ENCODE results near the gene IFI27.
A peak's percentile ranks its signal among the peaks of the same experiment; 100 is the strongest.
"Not testable (repeated sequence)": the region's sequence is repeated elsewhere in the genome, so short reads cannot be mapped to it uniquely, and the experiment has no call there.

IFI27 gene

GRCh38 chr14:94110552-94111181 is at the start of gene IFI27:
TSS of gene IFI27 (plus strand) at chr14:94110736.
- no peak for DNase-seq (ENCODE audit: low spot score)

DNA sequence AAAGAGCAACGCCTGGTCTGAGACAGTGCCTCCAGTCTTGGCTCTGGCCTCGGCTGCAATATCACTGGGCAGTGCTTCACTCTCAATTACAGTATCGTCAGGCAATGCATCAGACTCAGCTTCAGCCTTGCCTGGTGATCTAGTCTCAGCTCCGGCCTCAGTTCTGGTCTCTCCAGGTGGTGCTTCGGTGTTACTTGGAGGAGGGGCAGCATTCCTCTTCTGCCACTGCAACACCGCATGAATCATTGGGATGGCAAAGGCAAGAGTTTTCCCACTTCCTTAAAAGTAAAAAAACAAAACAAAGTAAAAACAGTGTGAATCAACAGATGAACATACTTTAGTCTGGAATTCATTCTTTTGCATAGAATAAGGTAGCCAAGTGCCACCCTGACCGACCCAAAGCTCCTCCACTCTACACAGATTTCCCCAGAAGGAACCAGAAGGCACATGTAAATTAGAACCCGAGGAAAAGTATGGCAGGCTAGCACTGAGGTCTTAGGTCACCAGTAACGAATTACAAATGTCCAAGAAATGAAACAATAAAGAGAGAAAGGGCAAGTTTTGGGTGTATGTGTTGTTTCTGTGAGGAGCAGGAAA is 48.1 kb upstream of the IFI27 start:
- no peak for DNase-seq (ENCODE audit: low spot score)

DNA sequence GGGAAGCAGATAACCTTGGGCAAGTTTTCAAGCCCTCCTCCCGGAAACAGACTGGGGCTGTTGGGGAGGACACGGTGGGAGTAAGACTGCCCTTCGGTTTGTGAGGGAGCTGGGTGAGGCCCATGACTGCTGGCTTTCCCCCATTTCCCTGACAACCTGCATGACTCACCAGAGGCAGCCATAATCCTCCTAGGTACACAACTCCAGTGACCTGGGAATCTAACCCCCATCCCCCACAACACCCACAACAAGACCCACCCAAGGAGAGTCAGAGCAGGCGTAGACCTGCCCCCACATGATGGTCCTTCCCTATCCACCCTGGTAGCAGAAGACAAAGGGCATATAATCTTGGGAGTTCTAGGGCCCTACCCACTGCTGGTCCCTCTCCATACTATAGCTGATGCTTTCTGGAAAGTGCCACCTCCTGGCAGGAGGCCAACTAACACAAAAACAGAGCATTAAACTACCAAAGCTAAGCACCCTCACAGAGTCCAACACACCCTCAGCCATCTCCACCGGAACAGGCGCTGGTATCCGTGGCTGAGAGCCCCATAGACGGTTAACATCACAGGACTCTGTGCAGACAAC is 44.4 kb upstream of the IFI27 start:
- no peak for DNase-seq (ENCODE audit: low spot score)

- DNase-seq (ENCODE audit: low spot score), result not testable (repeated sequence)
Observed at GRCh38 chr14:94072076-94072475, 38.5 kb upstream of the IFI27 start.

DNA sequence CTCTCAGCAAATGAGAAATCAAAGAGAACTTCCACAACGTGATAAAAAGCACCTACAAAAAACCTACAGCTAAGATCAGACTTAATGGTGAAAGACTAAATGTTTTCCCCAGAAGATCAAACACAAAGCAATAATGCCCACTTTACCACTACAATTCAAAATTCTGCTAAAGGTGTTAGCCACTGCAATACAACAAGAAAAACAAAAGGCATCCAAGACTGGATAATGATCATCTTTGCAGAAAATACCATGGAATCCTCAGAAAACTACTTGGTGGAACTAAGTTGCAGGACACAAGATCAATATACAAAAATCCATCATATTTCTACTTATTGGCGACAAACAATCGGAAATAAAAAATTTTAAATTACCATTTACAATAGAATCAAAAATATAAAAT is 36.0 kb upstream of the IFI27 start:
- no peak for DNase-seq (ENCODE audit: low spot score)

DNA sequence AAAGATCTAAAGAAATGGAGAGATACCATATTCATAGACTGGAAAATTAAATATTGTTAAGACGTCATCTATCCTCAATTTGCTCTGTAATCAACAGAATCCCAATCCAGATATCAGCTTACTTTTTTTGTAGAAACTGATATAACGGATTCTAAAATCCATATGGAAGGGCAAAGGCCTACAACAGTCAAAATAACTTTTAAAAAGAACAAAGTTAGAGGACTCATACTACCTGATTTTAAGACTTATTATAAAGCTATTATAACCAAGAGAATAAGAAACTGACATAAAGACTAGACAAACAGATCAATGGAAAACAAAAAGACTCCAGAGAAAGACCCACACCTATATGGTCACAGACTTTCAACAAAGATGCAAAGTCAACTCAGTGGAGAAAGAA is 35.5 kb upstream of the IFI27 start:
- DNase-seq (ENCODE audit: low spot score), result no peak

- DNase-seq (ENCODE audit: low spot score), result no peak
Observed at GRCh38 chr14:94077111-94077821, 33.3 kb upstream of the IFI27 start.

GRCh38 chr14:94077823-94078222 is 32.7 kb upstream of the IFI27 start:
- no peak for DNase-seq (ENCODE audit: low spot score)

DNA sequence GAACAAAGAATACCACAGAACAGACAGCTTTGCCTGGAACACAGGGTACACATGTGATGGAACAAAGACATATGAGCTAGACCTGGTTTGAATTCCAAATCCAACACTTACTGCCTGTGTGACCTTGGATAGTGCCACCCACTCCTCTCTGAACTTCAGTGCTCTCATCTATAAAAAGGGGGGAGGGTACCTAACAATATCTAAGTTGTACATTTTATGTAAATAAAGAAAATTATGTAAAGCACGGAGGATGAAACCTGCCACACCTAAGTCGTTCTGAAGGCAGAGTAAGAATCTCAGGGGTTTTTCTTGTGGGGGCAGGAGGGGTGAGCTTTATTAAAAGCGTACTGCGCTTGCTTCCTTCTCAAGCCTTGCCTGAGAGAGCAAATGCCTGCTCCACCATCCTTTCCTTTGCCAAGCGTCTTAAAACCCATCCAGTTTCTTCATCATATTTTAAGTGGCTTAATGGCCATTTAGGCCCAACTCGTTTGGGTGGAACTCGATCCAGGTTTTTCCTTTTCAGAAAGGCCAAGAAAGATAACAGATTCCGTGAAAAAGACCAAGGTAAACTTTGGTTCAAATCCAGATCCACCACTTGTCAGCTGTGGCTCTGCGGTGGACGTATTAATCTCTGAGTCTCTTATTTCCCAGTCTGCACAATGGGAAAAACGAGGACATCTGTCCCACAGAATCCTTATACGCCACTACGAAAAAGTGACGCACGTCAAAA is 30.5 kb upstream of the IFI27 start:
- no peak for DNase-seq (ENCODE audit: low spot score)

GRCh38 chr14:94080621-94081385 is 29.7 kb upstream of the IFI27 start, which contains the start of the genes DDX24 and IFI27L1:
TSS of gene DDX24 (minus strand) at chr14:94081202. CDS start at chr14:94079742, 1,460 bp downstream.
TSS of gene IFI27L1 (plus strand) at chr14:94081310. CDS start at chr14:94096938, 15,628 bp downstream.
- DNase-seq (ENCODE audit: low spot score), result peak; percentile 97

DNA sequence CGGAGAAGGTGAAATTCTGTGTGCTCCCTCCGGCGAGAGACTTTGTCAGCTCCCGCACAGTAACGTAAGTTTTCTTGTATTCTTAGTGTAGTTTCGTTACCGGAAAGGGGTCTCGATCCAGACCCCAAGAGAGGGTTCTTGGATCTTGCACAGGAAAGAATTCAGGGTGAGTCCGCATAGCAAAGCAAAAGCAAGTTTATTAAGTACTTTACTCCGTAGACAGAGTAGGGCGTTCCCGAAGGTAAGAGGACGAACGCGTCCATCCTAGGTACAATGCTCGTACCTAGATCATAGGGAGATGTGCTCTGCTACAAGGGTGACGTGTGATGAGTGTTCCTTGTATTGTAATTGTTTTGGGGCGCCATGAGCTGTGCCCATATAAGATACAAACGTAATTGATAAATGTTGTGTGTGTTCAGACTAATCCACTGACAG is 29.1 kb upstream of the IFI27 start:
- DNase-seq (ENCODE audit: low spot score), result no peak

DNA sequence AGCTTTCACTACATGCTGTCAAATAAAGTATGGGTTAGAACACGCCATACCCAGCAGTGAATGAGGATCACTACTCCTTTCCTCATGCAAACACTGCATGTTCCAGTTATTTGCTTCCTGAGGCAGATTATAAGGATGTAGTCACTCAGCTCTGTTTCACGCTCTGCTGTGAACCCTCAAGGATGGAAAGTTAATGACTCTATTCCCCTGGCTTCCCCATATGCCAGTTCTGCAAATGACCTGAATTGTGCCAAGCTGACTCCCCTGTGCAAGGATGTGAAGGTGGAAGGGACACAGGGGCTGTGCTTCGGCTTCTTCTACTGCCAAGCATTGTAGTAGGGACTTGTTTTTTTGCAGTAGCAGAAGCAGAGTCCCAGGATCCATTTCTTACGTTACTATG is 22.6 kb upstream of the IFI27 start:
- DNase-seq (ENCODE audit: low spot score), result no peak

DNA sequence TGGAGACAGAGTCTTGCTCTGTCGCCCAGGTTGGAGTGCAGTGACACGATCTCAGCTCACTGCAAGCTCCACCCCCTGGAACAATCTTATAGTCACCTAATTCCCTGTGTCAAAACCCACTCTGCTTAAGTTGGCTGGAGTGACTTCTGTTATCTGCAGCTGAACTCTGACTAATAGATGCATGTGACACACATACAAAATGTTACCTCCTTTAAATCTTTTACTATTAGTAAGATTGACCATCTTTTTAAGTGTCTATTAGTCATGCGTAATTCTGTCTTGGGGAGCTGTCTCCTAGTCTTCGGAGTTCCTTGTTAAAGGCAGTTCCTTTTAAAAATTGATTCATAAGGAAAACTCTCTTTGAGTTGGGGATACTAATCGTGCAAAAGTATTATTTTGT is 22.0 kb upstream of the IFI27 start:
- DNase-seq (ENCODE audit: low spot score), result no peak

- no peak for DNase-seq (ENCODE audit: low spot score)
Observed at GRCh38 chr14:94089479-94089878, 21.1 kb upstream of the IFI27 start.

GRCh38 chr14:94093418-94093817 is 17.1 kb upstream of the IFI27 start:
- DNase-seq (ENCODE audit: low spot score), result no peak

DNA sequence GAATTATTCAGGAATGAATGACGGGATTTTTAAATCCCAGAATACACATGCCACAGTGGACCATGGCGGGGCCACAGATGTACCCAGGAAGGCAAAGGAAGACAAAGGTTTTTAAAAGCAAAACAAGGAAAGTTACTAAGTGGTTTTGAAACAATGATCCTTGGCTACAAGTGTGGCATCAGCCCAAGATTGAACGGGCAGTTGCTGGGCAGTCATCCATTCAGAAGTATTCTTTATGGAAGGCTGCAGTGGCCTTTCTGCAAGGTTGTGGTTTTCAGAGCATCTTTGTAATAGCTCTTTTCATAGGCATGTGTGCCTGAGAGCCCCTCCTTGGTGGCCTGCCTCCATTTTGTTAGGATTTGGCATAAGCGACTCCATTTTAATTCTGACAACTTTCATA is 13.4 kb upstream of the IFI27 start:
- DNase-seq (ENCODE audit: low spot score), result no peak

DNA sequence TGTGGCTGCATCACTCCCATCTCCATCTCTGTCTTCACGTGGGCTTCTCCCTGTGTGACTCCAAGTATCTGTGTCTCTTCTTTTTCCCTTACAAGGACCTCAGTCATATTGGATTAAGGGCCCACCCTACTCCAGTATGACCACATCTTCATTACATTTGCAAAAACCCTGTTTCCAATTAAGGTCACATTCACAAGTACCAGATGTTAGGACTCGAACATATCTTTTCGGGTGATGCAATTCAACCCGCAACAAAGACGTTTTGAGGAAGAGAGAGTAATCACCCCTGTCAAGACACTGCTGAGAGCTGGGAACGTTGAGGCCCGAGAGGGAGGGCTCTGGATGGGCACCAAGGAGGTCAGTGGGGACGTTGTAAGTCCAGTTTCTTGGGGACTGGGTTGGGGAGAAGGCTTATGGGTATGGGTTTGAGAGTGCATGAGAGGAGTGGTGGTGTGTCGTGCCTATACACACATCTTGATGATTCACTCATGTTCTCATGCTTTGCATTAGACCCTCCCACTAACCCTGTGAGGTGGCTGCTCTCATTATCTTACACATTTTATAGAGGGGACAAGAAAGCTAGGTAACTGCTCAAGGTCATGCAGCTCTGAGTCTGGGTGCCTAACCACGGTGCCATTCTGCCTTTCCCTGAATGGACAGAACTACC is 12.1 kb upstream of the IFI27 start:
- DNase-seq (ENCODE audit: low spot score), result no peak

DNA sequence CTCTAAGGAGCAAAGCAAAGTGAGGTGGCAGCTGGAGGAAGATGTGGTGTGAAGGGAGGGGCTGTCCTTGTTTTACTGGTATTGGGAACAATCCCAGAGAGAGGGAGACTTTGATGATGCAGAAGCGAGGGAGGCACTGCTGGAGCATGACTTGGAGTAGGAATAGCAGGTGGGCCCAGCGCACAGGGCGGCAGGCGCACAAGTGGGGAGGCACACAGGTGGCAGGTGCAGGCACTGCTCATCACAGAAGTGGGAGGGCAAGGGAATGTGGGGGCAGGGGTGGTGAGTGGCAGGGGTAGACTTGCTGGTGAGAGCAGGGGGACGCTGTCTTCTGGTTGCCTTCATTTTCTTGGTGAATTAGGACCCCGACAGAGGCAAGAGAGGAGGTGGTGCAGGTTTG is 11.5 kb upstream of the IFI27 start:
- DNase-seq (ENCODE audit: low spot score), result no peak

- DNase-seq (ENCODE audit: low spot score), result no peak
Observed at GRCh38 chr14:94100847-94101246, 9.7 kb upstream of the IFI27 start.

DNA sequence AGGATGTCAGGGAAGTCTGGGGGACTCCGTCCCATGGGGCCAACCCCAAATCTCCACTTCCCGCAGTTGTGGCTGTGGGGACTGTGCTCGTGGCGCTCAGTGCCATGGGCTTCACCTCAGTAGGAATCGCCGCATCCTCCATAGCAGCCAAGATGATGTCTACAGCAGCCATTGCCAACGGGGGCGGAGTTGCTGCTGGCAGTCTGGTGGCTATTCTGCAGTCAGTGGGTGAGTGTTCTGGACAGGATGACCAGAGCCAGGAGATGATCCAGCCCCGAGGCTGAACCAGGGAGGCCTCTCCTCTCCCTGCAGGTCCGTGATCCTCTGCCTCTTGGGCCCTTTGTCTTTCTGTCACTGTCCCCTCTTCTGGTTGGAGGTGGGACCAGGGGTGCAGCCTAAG is 8.8 kb upstream of the IFI27 start:
- DNase-seq (ENCODE audit: low spot score), result no peak

Measured in CD4-positive, alpha-beta T cell treated with Interleukin-2 at 100 ng/mL for 4 hours (primary cell).